Nephron progenitor cell (in vitro differentiated cells): Measurements from ENCODE around the gene TMOD2.

Experiments
- DNase-seq: peaks from one replicate; pipeline ENCODE4 v3.0.0; 2021
- H3K27ac Mint-ChIP-seq: 2 replicates; pipeline ENCODE4 v1.8.0; 2021; ENCODE audit warnings: mild to moderate bottlenecking, moderate library complexity, mixed read lengths
- H3K27me3 Mint-ChIP-seq: 2 replicates; pipeline ENCODE4 v1.8.0; 2021; ENCODE audit warnings: mild to moderate bottlenecking, low read depth, mixed read lengths; ENCODE audit not compliant: poor library complexity
- H3K36me3 Mint-ChIP-seq: 2 replicates; pipeline ENCODE4 v1.8.0; 2021; ENCODE audit warnings: low read depth, mixed read lengths
- H3K4me1 Mint-ChIP-seq: 2 replicates; pipeline ENCODE4 v1.8.0; 2021; ENCODE audit warnings: mixed read lengths
- H3K4me3 Mint-ChIP-seq: 2 replicates; pipeline ENCODE4 v1.8.0; 2021; ENCODE audit warnings: mild to moderate bottlenecking, moderate library complexity, mixed read lengths
- H3K9me3 Mint-ChIP-seq: 2 replicates; pipeline ENCODE4 v1.8.0; 2021; ENCODE audit warnings: mild to moderate bottlenecking, moderate library complexity, mixed read lengths
- CTCF ChIP-seq: fragments of 200-600 bp; sonication (generic); IDR thresholded peaks from 2 replicates; pipeline ENCODE4 v1.5.0; 2021; ENCODE audit warnings: antibody characterized with exemption

Gene TMOD2

GRCh38 chr15:51770902-51771301 is 19.5 kb downstream of the TMOD2 start:
- peaks cover 5% of the 10 kb centered on the region for H3K36me3 Mint-ChIP-seq
- no peak for DNase-seq
- peaks cover 7% of the 10 kb centered on the region for H3K27me3 Mint-ChIP-seq
- no peaks in the 10 kb centered on the region for H3K9me3 Mint-ChIP-seq
- TF ChIP-seq CTCF, result no peak
- no peak overlapping the region for H3K27ac Mint-ChIP-seq
- no peak overlapping the region for H3K4me3 Mint-ChIP-seq
- H3K4me1 Mint-ChIP-seq, result peaks cover 11% of the 10 kb centered on the region

- no peak for TF ChIP-seq CTCF
- H3K4me1 Mint-ChIP-seq, result peaks cover 11% of the 10 kb centered on the region
- no peaks in the 10 kb centered on the region for H3K9me3 Mint-ChIP-seq
- H3K27me3 Mint-ChIP-seq, result peaks cover 7% of the 10 kb centered on the region
- DNase-seq, result no peak
- peaks cover 5% of the 10 kb centered on the region for H3K36me3 Mint-ChIP-seq
- no peak overlapping the region for H3K27ac Mint-ChIP-seq
- no peak overlapping the region for H3K4me3 Mint-ChIP-seq
Measured at GRCh38 chr15:51771773-51772172, 20.4 kb downstream of the TMOD2 start.

- Mint-ChIP-seq H3K4me1 (peaks cover 10% of the 10 kb centered on the region), H3K36me3 (no peaks in the 10 kb centered on the region), H3K27ac (peak overlapping the region; percentile 66), H3K4me3 (no peak overlapping the region), H3K9me3 (no peaks in the 10 kb centered on the region), H3K27me3 (peaks cover 7% of the 10 kb centered on the region)
- no peak for TF ChIP-seq CTCF
- no peak for DNase-seq
Measured at GRCh38 chr15:51774916-51775315, 23.5 kb downstream of the TMOD2 start.

- no peak overlapping the region for H3K4me3 Mint-ChIP-seq
- peaks cover 7% of the 10 kb centered on the region for H3K27me3 Mint-ChIP-seq
- H3K9me3 Mint-ChIP-seq, result no peaks in the 10 kb centered on the region
- peak; percentile 60 for DNase-seq
- H3K27ac Mint-ChIP-seq, result no peak overlapping the region
- TF ChIP-seq CTCF, result peak; percentile 76
- no peaks in the 10 kb centered on the region for H3K4me1 Mint-ChIP-seq
- H3K36me3 Mint-ChIP-seq, result no peaks in the 10 kb centered on the region
Measured at GRCh38 chr15:51775967-51776816, 24.8 kb downstream of the TMOD2 start.

GRCh38 chr15:51776952-51777569 is 25.7 kb downstream of the TMOD2 start:
- DNase-seq, result peak; percentile 63
- TF ChIP-seq CTCF, result peak; percentile 64
- no peaks in the 10 kb centered on the region for H3K4me1 Mint-ChIP-seq
- H3K27me3 Mint-ChIP-seq, result peaks cover 5% of the 10 kb centered on the region
- H3K4me3 Mint-ChIP-seq, result no peak overlapping the region
- no peaks in the 10 kb centered on the region for H3K36me3 Mint-ChIP-seq
- no peaks in the 10 kb centered on the region for H3K9me3 Mint-ChIP-seq
- no peak overlapping the region for H3K27ac Mint-ChIP-seq
